AG04450 (cell line): ENCODE measurements around the gene COLEC12. TPM values are rescaled to one million over a fixed set of nuclear protein-coding genes. Genes with fewer than 3 reads are reported as not detected.

Source experiments
- CTCF ChIA-PET: fragments of 300-600, 350-600 bp; formaldehyde crosslinking; extraction: SDS; loops from one replicate; lab custom pipeline; 2022; ENCODE audit warnings: antibody characterized with exemption, inconsistent platforms; lab: Charles Lee
- POLR2A ChIA-PET: fragments of 350-600 bp; formaldehyde crosslinking; extraction: SDS; loops from one replicate; lab custom pipeline; 2021; ENCODE audit warnings: antibody characterized with exemption, inconsistent platforms; lab: Yijun Ruan, JAX
- DNase-seq: peaks from one replicate; pipeline ENCODE4 v3.0.0-alpha.2; 2011; ENCODE audit warnings: low read depth, low spot score
- H3K27ac ChIP-seq: one replicate; pipeline ENCODE4 v1.5.1; 2012; ENCODE audit warnings: low read depth, low read length, control low read depth
- H3K27me3 ChIP-seq: one replicate; pipeline ENCODE4 v1.6.0; 2012; ENCODE audit warnings: low read length; ENCODE audit not compliant: control insufficient read depth, insufficient read depth
- H3K4me3 ChIP-seq: 2 replicates; pipeline ENCODE4 v1.5.1; 2011; ENCODE audit warnings: mild to moderate bottlenecking, low read depth, low read length, control low read depth
- H3K9me3 ChIP-seq: 2 replicates; pipeline ENCODE4 v1.5.1; 2012; ENCODE audit warnings: low read length; ENCODE audit not compliant: control insufficient read depth, insufficient read depth
- polyA plus RNA-seq: library from polyadenylated mRNA; depleted of rRNA; stranded (reverse); fragments of >200 nt; gene quantifications from 2 replicates; pipeline ENCODE4 v1.2.3, GENCODE V29; 2011
- TF ChIP-seq, protein P1 (sequence below): IDR thresholded peaks from 2 replicates; pipeline ENCODE4 v1.5.1; 2011; ENCODE audit warnings: low read depth, low read length, control low read depth, inconsistent platforms

The COLEC12 gene
- polyA plus RNA-seq, 1 experiment: 10.9 TPM

DNA sequence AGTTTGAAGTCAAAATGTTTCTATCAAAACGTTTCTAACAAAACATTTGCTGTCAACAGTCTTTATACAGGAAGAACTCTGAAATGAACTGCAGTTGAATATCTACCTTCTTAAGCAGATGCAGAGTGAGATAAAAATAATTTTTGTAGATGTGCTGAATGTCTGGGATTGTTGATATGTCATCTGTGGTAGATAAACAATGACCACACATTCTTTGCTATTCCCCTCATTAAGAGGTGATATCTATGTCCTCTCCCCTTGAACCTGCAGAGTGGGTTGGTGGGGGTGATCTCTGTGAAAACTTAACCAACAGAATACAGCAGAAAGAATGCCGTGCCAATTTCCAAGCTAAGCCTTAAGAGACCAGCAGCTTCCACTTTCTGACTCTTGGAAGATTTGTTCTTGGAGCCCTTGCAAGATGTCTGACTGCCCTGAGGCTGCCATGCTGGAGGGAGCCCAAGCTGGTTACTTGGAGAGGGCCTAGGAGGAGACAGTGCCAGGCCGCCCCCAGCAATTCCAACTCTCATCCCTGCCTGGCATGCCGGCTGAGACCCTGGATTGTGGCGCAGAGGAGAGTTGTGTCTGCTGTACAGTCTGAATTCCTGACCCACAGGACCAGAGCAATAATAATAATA lies 80.8 kb downstream of the COLEC12 start:
- ChIA-PET POLR2A (no interaction called here), CTCF (no interaction called here)
- Histone ChIP-seq H3K9me3 (no peaks in the 10 kb centered on the region), H3K4me3 (no peak overlapping the region), H3K27ac (no peak overlapping the region), H3K27me3 (no peaks in the 10 kb centered on the region)
- TF ChIP-seq, protein P1, sequence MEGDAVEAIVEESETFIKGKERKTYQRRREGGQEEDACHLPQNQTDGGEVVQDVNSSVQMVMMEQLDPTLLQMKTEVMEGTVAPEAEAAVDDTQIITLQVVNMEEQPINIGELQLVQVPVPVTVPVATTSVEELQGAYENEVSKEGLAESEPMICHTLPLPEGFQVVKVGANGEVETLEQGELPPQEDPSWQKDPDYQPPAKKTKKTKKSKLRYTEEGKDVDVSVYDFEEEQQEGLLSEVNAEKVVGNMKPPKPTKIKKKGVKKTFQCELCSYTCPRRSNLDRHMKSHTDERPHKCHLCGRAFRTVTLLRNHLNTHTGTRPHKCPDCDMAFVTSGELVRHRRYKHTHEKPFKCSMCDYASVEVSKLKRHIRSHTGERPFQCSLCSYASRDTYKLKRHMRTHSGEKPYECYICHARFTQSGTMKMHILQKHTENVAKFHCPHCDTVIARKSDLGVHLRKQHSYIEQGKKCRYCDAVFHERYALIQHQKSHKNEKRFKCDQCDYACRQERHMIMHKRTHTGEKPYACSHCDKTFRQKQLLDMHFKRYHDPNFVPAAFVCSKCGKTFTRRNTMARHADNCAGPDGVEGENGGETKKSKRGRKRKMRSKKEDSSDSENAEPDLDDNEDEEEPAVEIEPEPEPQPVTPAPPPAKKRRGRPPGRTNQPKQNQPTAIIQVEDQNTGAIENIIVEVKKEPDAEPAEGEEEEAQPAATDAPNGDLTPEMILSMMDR: no peak
- no peak for DNase-seq

DNA sequence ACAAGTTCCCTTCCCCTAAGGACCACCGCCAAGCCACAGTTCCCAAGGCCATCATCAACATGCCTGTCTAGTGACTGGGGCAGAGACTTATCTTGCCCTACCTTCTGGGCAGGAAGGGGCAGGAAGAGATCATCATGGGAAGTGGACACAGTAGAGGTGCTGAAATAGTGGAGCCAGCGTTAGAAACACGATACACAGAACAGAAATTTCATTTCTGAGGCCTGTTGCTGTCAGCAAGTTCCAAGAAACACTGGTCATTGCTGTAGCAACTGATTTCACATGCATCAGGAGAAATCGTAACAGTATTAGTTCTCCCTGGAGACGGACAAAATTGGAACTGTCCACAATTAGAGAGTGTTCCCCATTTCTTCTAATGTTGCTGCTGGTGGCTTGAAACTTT lies 83.0 kb downstream of the COLEC12 start:
- TF ChIP-seq, protein P1: no peak
- no peak overlapping the region for H3K27ac ChIP-seq
- H3K27me3 ChIP-seq: no peaks in the 10 kb centered on the region
- POLR2A ChIA-PET: no interaction called here
- no peak overlapping the region for H3K4me3 ChIP-seq
- H3K9me3 ChIP-seq: no peaks in the 10 kb centered on the region
- CTCF ChIA-PET: no interaction called here
- no peak for DNase-seq

DNA sequence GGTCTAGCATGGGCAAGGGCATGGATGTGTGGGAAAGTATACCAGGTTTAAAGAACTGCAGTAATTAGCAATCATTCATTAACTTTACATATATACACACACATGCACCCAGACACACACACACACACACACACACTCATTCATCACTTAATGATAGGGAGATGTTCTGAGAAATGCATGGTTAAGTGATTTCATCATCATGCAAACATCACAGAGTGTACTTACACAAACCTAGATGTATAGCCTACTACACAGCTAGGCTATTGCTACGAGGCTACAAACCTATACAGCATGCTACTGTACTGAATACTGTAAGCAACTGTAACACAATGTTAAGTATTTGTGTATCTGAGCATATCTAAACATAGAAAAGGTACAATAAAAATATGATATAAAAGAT lies 83.6 kb downstream of the COLEC12 start:
- CTCF ChIA-PET: interaction anchor here (0.6 kb wide), 1 partner anchor 13 kb away, joined by 10 read pairs; no protein-coding TSS in a partner anchor
- TF ChIP-seq, protein P1: no peak
- no peak overlapping the region for H3K4me3 ChIP-seq
- no peaks in the 10 kb centered on the region for H3K27me3 ChIP-seq
- POLR2A ChIA-PET: no interaction called here
- no peak for DNase-seq
- no peak overlapping the region for H3K27ac ChIP-seq
- H3K9me3 ChIP-seq: no peaks in the 10 kb centered on the region

DNA sequence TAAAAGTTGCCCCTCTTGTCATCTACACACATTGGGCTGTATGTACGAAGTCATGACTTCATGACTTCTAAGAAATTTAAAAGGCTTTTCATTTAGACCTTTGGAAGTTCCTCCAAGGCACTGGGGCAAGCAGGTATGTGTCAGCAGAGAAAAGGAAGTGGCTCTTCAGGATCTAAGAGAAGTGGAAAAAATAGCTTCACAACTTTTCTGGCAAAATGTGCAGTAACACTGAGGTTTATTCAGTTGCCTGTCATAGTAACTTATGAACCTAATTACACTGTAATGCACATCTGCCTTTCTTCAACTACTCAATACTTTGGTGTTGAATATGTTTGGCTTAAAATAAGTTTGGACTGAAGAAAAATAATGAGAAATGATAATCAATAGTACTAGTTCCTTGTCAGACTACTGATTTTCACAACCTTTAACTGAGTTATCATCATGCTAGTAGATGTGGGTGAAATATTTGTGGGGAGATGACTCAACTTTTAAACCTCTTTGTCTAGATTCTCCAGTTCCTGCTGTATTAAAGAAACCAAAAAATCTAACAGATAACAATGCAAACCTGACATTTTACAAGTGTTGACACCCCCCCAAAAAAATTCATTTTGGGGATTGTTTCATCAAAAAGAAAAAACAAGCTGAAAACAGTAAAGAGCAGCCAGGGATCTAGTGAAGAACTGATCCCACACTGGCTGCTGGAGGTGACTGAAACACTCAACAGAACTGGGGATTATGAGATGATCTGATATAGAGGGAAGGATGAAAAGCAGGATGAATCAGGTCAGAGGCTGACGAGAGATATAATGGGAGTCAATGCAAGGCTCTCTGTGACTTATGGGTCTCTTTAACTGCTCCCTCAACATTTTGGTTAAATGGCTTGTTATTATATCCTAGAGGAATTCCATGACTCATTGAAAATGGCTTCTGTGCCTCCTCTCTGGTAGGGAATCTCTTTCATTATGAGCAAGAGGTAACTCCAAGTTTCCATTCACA lies 84.6 kb downstream of the COLEC12 start:
- Histone ChIP-seq H3K9me3 (no peaks in the 10 kb centered on the region), H3K27ac (peak overlapping the region; percentile 89), H3K4me3 (no peak overlapping the region), H3K27me3 (no peaks in the 10 kb centered on the region)
- POLR2A ChIA-PET: no interaction called here
- CTCF ChIA-PET: interaction anchor here (0.5 to 0.6 kb wide), 2 partner anchors 12 to 16 kb away, joined by 5 to 10 read pairs; no protein-coding TSS in a partner anchor
- TF ChIP-seq, protein P1: no peak
- DNase-seq: no peak
